Activated T-helper 1 cell treated with anti-CD3 and anti-CD28 coated beads, Interleukin-12 subunit alpha, Interleukin-12 subunit beta, Interleukin-2, Interleukin-4 antibody, amounts not matched to agents 30 ng/mL and 10 ng/mL and 1 ng/mL, durations not matched to agents 14 hours and 24 hours and 36 hours (primary cell): ENCODE data around the gene FAM184A. TPM values are rescaled to one million over a fixed set of nuclear protein-coding genes. Genes with fewer than 3 reads are reported as not detected.

Source experiments
- DNase-seq: peaks from one replicate; pipeline ENCODE4 v3.0.0; 2021; ENCODE audit warnings: low spot score
- H3K27ac Mint-ChIP-seq: one replicate; pipeline ENCODE4 v1.8.0; 2021; ENCODE audit warnings: mild to moderate bottlenecking, mixed read lengths
- H3K27me3 Mint-ChIP-seq: one replicate; pipeline ENCODE4 v1.8.0; 2022; ENCODE audit warnings: mild to moderate bottlenecking, moderate library complexity, mixed read lengths; ENCODE audit not compliant: insufficient read depth
- H3K36me3 Mint-ChIP-seq: one replicate; pipeline ENCODE4 v1.8.0; 2021; ENCODE audit warnings: low read depth, mixed read lengths
- H3K4me1 Mint-ChIP-seq: one replicate; pipeline ENCODE4 v1.8.0; 2021; ENCODE audit warnings: low read depth, mixed read lengths
- H3K4me3 Mint-ChIP-seq: one replicate; pipeline ENCODE4 v1.8.0; 2021; ENCODE audit warnings: mild to moderate bottlenecking, moderate library complexity, mixed read lengths
- H3K9me3 Mint-ChIP-seq: one replicate; pipeline ENCODE4 v1.8.0; 2021; ENCODE audit warnings: mixed read lengths
- intact Hi-C: fragments of 100-400 bp; cut with micrococcal nuclease; formaldehyde crosslinking; loops from one replicate; pipeline ENCODE4 v1.15.1; 2024
- total RNA-seq: library from RNA; stranded (reverse); gene quantifications from 2 replicates; pipeline ENCODE4 v1.2.3, GENCODE V29; 2022

Gene FAM184A
- total RNA-seq, 1 donor from 2014 or later: 9.4 TPM

DNA sequence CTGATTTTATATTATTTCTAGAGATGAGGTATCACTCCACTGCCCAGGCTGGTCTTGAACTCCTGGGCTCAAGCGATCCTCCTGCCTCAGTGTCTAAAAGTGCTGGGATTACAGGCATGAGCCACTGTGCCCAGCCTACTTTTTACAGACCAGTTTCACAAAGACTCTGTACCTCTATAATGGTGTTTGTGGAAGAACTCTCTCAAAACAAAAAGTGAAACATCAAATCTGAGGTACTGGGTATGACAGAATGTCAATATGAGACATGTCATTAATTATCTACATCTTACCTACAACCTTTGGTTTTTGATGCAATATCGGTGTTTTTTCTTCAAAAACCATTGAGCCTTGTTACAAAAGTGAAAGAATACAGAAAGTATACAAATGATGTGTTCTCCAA, 94.1 kb downstream of the FAM184A start:
- Mint-ChIP-seq H3K36me3 (peaks cover 3% of the 10 kb centered on the region), H3K4me3 (no peak overlapping the region), H3K27me3 (no peaks in the 10 kb centered on the region), H3K9me3 (no peaks in the 10 kb centered on the region), H3K4me1 (peaks cover 7% of the 10 kb centered on the region), H3K27ac (no peak overlapping the region)
- intact Hi-C loops: no loop called here
- no peak for DNase-seq

DNA sequence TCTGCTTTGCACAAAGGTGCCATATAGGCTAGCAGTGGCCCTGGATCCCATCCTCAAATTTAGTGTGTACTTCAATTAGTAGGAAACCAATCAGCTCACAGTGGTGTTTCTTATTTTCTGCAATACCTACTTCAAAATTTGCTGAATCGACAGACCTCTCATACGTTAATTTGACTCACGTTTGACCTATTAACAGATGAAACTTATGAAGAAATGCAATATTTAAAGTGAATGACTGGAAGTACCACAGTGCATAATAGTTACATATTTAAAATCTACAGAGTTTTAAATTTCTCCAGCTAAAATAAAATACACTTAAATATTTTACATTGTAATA, 95.9 kb downstream of the FAM184A start:
- intact Hi-C loops: no loop called here
- H3K36me3 Mint-ChIP-seq: peaks cover 12% of the 10 kb centered on the region
- H3K4me3 Mint-ChIP-seq: no peak overlapping the region
- no peaks in the 10 kb centered on the region for H3K27me3 Mint-ChIP-seq
- no peak for DNase-seq
- H3K9me3 Mint-ChIP-seq: no peaks in the 10 kb centered on the region
- H3K27ac Mint-ChIP-seq: no peak overlapping the region
- H3K4me1 Mint-ChIP-seq: peaks cover 7% of the 10 kb centered on the region

DNA sequence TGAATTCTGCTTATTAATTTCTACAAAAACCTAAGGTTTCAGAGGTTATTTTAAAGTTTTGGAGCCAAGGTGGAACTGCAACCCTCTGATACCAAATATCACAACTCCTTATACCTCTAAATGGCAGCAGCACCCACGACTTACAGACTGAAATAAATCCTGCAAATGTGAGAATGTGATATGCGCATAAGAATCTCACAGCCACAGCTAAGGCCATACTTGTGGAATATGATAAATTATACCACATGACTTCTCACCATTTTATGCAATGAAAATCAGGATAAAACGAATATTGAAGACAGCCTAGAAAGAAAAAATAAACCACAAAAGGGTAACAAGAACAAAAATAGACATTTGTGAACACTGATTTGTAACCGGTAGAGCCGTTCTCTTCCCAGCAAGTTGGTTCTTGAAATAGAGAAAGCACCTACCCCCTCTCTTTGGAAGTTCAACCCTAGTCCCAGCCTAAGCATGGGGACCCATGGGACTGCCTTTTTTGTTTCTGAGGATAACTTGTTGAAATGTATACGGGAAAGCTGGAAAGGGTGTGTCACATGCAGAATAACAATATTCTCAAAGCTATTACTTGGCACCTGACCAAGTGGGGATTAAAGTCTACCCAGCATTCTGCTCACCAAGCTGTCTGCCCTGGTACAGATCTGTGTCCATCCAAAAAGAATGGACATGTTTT, 96.4 kb downstream of the FAM184A start:
- intact Hi-C loops: no loop called here
- H3K4me3 Mint-ChIP-seq: no peak overlapping the region
- H3K27me3 Mint-ChIP-seq: no peaks in the 10 kb centered on the region
- H3K36me3 Mint-ChIP-seq: peaks cover 12% of the 10 kb centered on the region
- H3K9me3 Mint-ChIP-seq: no peaks in the 10 kb centered on the region
- H3K27ac Mint-ChIP-seq: no peak overlapping the region
- DNase-seq: no peak
- peaks cover 7% of the 10 kb centered on the region for H3K4me1 Mint-ChIP-seq

DNA sequence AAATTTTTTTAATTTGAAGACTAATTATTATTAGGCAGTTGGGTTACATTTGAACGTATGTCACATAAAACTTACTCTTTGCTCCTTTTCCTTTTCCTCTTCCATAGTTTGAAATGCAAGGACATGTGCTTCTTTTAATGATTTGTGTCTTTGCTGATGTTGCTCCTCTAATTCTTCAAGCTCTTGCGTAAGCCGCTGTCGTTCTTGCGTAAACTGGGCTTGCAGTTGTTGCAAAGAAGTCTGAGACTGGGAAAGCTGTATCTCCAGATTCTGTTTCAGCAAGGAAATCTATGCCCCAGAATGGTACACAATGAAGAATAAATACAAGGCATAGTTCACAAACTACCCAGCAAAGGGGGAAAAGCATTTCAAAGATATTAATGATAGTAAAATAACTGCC, 98.4 kb downstream of the FAM184A start:
- Mint-ChIP-seq H3K27me3 (no peaks in the 10 kb centered on the region), H3K27ac (no peak overlapping the region), H3K9me3 (no peaks in the 10 kb centered on the region), H3K4me3 (no peak overlapping the region), H3K36me3 (peaks cover 12% of the 10 kb centered on the region), H3K4me1 (peaks cover 2% of the 10 kb centered on the region)
- DNase-seq: no peak
- intact Hi-C loops: no loop called here

DNA sequence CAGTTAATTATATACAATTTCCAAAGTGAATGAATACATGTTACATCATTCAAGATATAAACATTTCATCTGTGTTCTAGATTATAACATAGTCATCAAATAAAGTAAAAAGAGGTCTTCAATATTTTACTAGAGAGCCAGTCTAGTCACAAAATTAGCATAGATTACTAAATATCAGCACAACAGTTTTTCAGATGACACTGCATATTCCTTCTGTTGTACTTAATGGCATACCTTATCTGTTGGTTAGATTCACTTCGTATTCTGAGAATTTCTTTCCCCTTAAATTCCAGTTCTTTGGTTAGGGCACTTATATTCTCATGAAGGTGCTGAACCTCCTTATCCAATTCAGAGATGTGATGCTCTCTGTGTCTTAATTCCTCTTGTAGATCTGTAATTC, 103.7 kb downstream of the FAM184A start:
- Mint-ChIP-seq H3K27me3 (no peaks in the 10 kb centered on the region), H3K36me3 (peaks cover 9% of the 10 kb centered on the region), H3K4me1 (no peaks in the 10 kb centered on the region), H3K9me3 (no peaks in the 10 kb centered on the region), H3K27ac (no peak overlapping the region), H3K4me3 (no peak overlapping the region)
- DNase-seq: no peak
- intact Hi-C loops: no loop called here

DNA sequence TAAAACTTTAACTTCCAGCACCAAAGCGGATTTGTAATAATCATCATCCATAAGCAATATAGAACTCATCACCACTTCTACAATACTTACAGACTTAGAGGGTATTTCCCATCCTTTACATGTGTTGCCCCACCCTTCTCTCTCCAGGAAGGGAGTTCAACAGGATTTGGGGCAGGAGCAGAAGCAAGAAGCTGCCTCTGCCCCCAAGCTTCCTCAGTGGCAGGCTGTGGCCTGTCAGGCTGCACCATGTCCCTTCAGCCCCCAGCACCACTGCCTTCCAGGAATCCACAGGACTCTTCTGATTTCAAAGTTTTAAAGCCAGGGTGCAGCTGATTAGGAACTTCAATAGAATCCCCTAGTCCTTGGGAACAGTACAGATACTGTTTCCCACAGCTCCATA, 106.8 kb downstream of the FAM184A start:
- H3K9me3 Mint-ChIP-seq: no peaks in the 10 kb centered on the region
- no peak overlapping the region for H3K4me3 Mint-ChIP-seq
- H3K27ac Mint-ChIP-seq: no peak overlapping the region
- peaks cover 2% of the 10 kb centered on the region for H3K36me3 Mint-ChIP-seq
- no peak for DNase-seq
- intact Hi-C loops: no loop called here
- H3K27me3 Mint-ChIP-seq: no peaks in the 10 kb centered on the region
- H3K4me1 Mint-ChIP-seq: peaks cover 4% of the 10 kb centered on the region

DNA sequence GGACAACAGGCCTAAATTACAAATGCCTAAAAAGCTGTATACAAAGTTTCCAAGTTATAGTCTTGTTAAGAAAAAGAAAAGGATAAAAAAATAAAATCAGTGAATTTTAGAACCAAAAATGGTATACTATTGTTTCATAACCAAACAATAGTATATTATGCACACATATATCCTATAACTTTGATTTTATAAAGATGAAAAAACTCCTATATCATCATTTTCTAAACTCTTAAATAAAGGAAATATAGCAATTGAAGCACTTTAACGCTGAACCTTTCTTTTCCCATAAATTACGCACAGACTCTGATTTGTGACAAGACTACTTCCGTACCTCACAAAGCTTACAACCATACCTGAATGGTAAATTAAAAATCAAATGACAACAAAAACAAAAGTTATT, 107.6 kb downstream of the FAM184A start:
- peaks cover 4% of the 10 kb centered on the region for H3K4me1 Mint-ChIP-seq
- H3K27ac Mint-ChIP-seq: no peak overlapping the region
- peaks cover 2% of the 10 kb centered on the region for H3K36me3 Mint-ChIP-seq
- DNase-seq: no peak
- H3K27me3 Mint-ChIP-seq: no peaks in the 10 kb centered on the region
- no peaks in the 10 kb centered on the region for H3K9me3 Mint-ChIP-seq
- H3K4me3 Mint-ChIP-seq: no peak overlapping the region
- intact Hi-C loops: no loop called here

DNA sequence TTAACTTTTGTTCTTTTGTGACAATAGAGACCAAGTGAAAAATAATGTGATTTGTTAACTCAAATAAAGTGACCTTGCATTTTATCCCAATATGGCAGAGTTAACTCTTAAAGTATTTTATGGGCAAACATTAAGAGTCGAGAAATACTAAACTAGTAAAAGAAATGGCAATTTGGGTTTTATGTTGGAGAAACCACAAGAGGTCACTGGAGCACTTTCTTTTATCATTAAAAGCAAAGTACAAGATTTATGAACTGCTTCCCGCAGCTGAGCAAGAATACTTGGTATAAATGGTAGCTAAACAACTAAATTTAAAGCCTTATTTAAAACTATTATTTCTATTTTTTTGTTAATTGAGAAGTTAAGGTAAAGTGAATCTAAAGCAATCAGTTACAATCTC, 110.0 kb downstream of the FAM184A start:
- no peak for DNase-seq
- Mint-ChIP-seq H3K4me1 (peaks cover 4% of the 10 kb centered on the region), H3K36me3 (peaks cover 2% of the 10 kb centered on the region), H3K27me3 (no peaks in the 10 kb centered on the region), H3K27ac (no peak overlapping the region), H3K9me3 (no peaks in the 10 kb centered on the region), H3K4me3 (no peak overlapping the region)
- intact Hi-C loops: loop anchor here (1.0 to 10.0 kb wide), 2 partner anchors 142 to 684 kb away; no protein-coding TSS in a partner anchor

DNA sequence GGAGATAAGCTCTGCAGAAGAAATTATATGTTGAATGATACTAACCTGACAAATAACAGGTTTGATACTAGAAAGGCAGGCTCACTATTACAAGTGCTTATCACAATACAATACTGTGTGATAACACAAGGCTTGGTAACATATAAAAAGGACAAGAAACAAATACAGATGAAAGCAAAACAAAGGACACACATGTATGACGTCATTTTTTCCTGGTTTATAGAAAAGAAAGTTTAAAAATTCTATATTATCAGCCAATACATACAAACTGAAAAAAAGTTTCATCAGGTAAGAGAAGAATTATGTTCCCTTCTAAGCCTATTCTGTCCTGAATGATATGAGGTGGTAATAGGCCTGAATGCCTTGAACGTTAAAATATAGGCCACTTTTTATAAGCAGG, 111.2 kb downstream of the FAM184A start:
- Mint-ChIP-seq H3K27me3 (no peaks in the 10 kb centered on the region), H3K36me3 (peaks cover 2% of the 10 kb centered on the region), H3K27ac (no peak overlapping the region), H3K4me3 (no peak overlapping the region), H3K9me3 (no peaks in the 10 kb centered on the region), H3K4me1 (peaks cover 4% of the 10 kb centered on the region)
- intact Hi-C loops: loop anchor here (10.0 kb wide), 1 partner anchor 682 kb away; no protein-coding TSS in a partner anchor
- DNase-seq: no peak

DNA sequence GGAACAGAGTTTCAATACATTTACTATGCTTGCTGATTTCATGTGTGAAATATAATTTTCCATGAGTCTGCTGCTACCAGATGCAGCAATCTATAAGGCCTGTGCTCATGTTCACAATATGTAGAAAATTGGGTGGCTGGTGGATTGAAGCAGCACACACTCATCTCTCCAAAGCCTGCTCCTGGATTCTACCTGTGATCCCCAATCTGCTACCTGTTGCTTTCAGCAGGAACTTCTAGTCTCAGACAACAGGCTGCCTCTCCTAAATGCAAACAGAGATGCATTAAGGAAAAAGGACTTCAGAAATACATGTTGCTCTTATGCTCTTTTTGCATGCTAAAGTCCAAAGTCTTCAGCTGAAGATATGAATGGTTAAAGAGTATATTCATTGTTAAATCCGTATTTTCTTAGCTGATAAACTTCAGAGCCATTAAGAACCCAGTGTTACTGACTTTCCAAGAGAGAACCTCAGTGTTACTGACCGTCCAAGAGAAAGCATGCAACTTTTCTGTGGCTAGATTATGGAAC, 112.6 kb downstream of the FAM184A start:
- intact Hi-C loops: loop anchor here (10.0 kb wide), 1 partner anchor 681 kb away; no protein-coding TSS in a partner anchor
- no peaks in the 10 kb centered on the region for H3K9me3 Mint-ChIP-seq
- H3K27me3 Mint-ChIP-seq: no peaks in the 10 kb centered on the region
- no peak for DNase-seq
- peaks cover 2% of the 10 kb centered on the region for H3K36me3 Mint-ChIP-seq
- peaks cover 4% of the 10 kb centered on the region for H3K4me1 Mint-ChIP-seq
- H3K4me3 Mint-ChIP-seq: no peak overlapping the region
- no peak overlapping the region for H3K27ac Mint-ChIP-seq

DNA sequence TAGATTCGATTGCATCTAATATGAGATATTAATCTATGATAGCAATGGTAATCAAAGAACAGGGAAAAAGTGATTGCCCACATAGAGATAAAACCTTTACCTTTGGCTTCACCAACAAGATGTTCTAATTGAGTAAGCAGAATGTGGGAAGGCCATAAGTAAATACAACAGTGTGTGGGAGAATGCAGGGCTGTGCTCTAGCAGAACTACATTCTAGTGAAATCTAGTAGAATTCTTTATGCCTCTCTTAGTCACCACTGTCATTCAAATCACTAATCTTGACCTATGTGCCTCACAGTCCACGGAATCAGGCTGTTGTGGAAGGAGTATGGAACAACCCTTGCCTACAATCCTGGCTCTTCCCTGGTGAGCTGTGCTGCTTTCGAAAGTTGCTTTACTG, 113.1 kb downstream of the FAM184A start:
- H3K4me3 Mint-ChIP-seq: no peak overlapping the region
- H3K27me3 Mint-ChIP-seq: no peaks in the 10 kb centered on the region
- intact Hi-C loops: loop anchor here (10.0 kb wide), 1 partner anchor 681 kb away; no protein-coding TSS in a partner anchor
- DNase-seq: no peak
- H3K27ac Mint-ChIP-seq: no peak overlapping the region
- H3K36me3 Mint-ChIP-seq: peaks cover 2% of the 10 kb centered on the region
- no peaks in the 10 kb centered on the region for H3K9me3 Mint-ChIP-seq
- H3K4me1 Mint-ChIP-seq: peaks cover 4% of the 10 kb centered on the region

DNA sequence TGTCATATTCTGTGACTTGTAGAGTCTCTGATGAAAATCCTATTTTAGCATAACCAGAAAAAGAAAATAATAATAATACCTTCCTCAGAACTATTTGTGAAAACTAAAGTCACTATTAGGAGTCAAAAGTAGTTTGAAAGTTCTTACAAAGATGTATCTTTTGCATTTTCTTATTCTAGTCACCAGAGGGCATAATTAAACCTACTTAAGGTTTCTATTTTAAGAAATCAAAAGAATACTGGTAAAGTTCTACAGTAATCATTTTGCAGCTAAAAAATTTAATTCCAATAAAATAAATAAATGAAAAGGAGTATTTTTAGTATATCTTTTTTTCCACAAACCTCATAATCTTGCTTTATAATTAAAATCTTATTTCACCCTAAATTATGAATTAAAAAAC, 115.5 kb downstream of the FAM184A start:
- H3K36me3 Mint-ChIP-seq: peaks cover 7% of the 10 kb centered on the region
- no peaks in the 10 kb centered on the region for H3K9me3 Mint-ChIP-seq
- peaks cover 18% of the 10 kb centered on the region for H3K4me1 Mint-ChIP-seq
- H3K27me3 Mint-ChIP-seq: no peaks in the 10 kb centered on the region
- no peak overlapping the region for H3K27ac Mint-ChIP-seq
- H3K4me3 Mint-ChIP-seq: no peak overlapping the region
- no peak for DNase-seq
- intact Hi-C loops: loop anchor here (1.0 to 10.0 kb wide), 2 partner anchors 147 to 678 kb away; no protein-coding TSS in a partner anchor

DNA sequence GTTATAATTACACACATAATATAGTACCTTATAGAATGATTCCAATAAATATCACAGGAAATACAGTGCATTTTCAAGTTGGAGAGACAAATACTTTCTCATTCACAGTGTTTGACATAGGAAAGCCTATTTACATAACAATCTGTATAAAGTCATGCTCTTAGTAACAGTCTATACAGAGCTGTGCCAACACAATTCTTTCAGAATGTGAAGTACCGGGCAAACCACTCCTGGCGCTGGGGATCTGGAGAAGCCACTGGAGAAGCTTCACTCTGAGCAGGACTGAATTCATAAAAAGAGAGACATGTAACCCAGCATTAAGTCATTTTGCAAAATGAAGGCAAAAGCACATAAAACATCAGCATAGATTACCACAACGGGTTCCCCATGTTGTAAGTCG, 118.6 kb downstream of the FAM184A start:
- Mint-ChIP-seq H3K27me3 (no peaks in the 10 kb centered on the region), H3K9me3 (no peaks in the 10 kb centered on the region), H3K4me3 (no peak overlapping the region), H3K36me3 (peaks cover 5% of the 10 kb centered on the region), H3K27ac (no peak overlapping the region), H3K4me1 (peaks cover 14% of the 10 kb centered on the region)
- DNase-seq: no peak
- intact Hi-C loops: loop anchor here (10.0 kb wide), 1 partner anchor 675 kb away; no protein-coding TSS in a partner anchor
